ENCODE data around the gene RADIL. TPM values are rescaled to one million over a fixed set of nuclear protein-coding genes. Genes with fewer than 3 reads are reported as not detected.

Gene RADIL
- total and polyA plus RNA-seq, 11 donors, result 1.1 to 9.0 (median 3.4) TPM

GRCh38 chr7:4928445-4928844 is 44.9 kb upstream of the RADIL start:
- TF ChIP-seq POLR2A (IDR thresholded peaks at IDR 0.05), result no peak
- no peak for TF ChIP-seq CTCF (IDR thresholded peaks at IDR 0.05)
- Histone ChIP-seq H3K27me3 (peaks cover 0 to 19% (median 4%) of the 10 kb centered on the region in 9 donors), H3K9me3 (no peaks in the 10 kb centered on the region), H3K27ac (no peak overlapping the region), H3K36me3 (no peaks in the 10 kb centered on the region), H3K4me3 (no peak overlapping the region), H3K4me1 (no peaks in the 10 kb centered on the region)
- intact Hi-C loops (cut with DNase I), result no loop called here
- DNase-seq (no peak), ATAC-seq (no peak)
- WGBS, 4 donors, result 85 to 88% (median 86%) methylated on average over 2 of the region's 2 CpGs

GRCh38 chr7:4919969-4920766 is 36.7 kb upstream of the RADIL start:
- H3K27me3 ChIP-seq, result peaks cover 0 to 7% (median 0%) of the 10 kb centered on the region in 9 donors
- no peak for DNase-seq

GRCh38 chr7:4916113-4916512 is 32.6 kb upstream of the RADIL start:
- no peak for TF ChIP-seq CTCF (IDR thresholded peaks at IDR 0.05)
- TF ChIP-seq POLR2A (IDR thresholded peaks at IDR 0.05), result no peak
- intact Hi-C loops (cut with DNase I), result no loop called here

More at GRCh38 chr7:4919969-4920766, 36.7 kb upstream of the RADIL start:
- H3K4me3 ChIP-seq, result no peak overlapping the region
- no peaks in the 10 kb centered on the region for H3K36me3 ChIP-seq
- no peak for ATAC-seq
- intact Hi-C loops (cut with DNase I), result no loop called here
- H3K4me1 ChIP-seq, result no peaks in the 10 kb centered on the region
- peaks cover 0 to 9% (median 5%) of the 10 kb centered on the region in 12 donors for H3K9me3 ChIP-seq
- TF ChIP-seq CTCF (IDR thresholded peaks at IDR 0.05), result no peak
- TF ChIP-seq POLR2A (IDR thresholded peaks at IDR 0.05), result no peak
- WGBS, 4 donors, result 79 to 81% (median 80%) methylated on average over 16 to 19 of the region's 19 CpGs
- no peak overlapping the region for H3K27ac ChIP-seq

GRCh38 chr7:4911111-4911828 is 27.8 kb upstream of the RADIL start:
- no peak overlapping the region for H3K27ac ChIP-seq
- 87 to 88% (median 87%) methylated on average over 17 to 20 of the region's 20 CpGs for WGBS, 4 donors
- ATAC-seq (no peak), DNase-seq (no peak)
- no peaks in the 10 kb centered on the region for H3K9me3 ChIP-seq
- H3K4me3 ChIP-seq, result no peak overlapping the region
- intact Hi-C loops (cut with DNase I), result no loop called here
- TF ChIP-seq CTCF (IDR thresholded peaks at IDR 0.05) (no peak), POLR2A (IDR thresholded peaks at IDR 0.05) (no peak)
- no peaks in the 10 kb centered on the region for H3K4me1 ChIP-seq
- no peaks in the 10 kb centered on the region for H3K27me3 ChIP-seq
- H3K36me3 ChIP-seq, result no peaks in the 10 kb centered on the region

More at GRCh38 chr7:4916113-4916512, 32.6 kb upstream of the RADIL start:
- H3K36me3 ChIP-seq, result no peaks in the 10 kb centered on the region
- no peaks in the 10 kb centered on the region for H3K4me1 ChIP-seq
- H3K9me3 ChIP-seq, result peaks cover 0 to 9% (median 5%) of the 10 kb centered on the region in 12 donors
- ATAC-seq (no peak), DNase-seq (no peak)
- H3K27ac ChIP-seq, result no peak overlapping the region
- H3K4me3 ChIP-seq, result no peak overlapping the region
- H3K27me3 ChIP-seq, result peaks cover 0 to 7% (median 0%) of the 10 kb centered on the region in 9 donors
- WGBS, 4 donors, result 56 to 70% (median 62%) methylated on average over 8 of the region's 8 CpGs

All from heart left ventricle (tissue), 16 donors.